K562 (cell line): ENCODE data around the gene PRELID1. TPM values are rescaled to one million over a fixed set of nuclear protein-coding genes. Genes with fewer than 3 reads are reported as not detected.

Experiments used
- CHD4 ChIP-seq: fragments of 200-600 bp; sonication (generic); IDR thresholded peaks from 3 replicates; pipeline ENCODE4 v1.6.1; 2012; ENCODE audit warnings: low read depth, mild to moderate bottlenecking, mixed read lengths, low read length, inconsistent platforms; ENCODE audit not compliant: insufficient read depth, insufficient replicate concordance, poor library complexity, severe bottlenecking
- FOXM1 ChIP-seq, 2 experiments: fragments of 450-650 bp in 1 of 2; sonication (generic) in 1 of 2; formaldehyde crosslinking in 1 of 2; IDR thresholded peaks; 2 replicates each; pipeline versions ENCODE4 v1.6.1 to v1.9.0; 2017 to 2022; ENCODE audit warnings: low read depth in 2 of 2, mild to moderate bottlenecking in 2 of 2, missing genetic modification reagents in 1 of 2, moderate library complexity in 1 of 2
- GABPA ChIP-seq: fragments of 200-800 bp; sonication (Bioruptor generic); conservative IDR thresholded peaks from 2 replicates; pipeline ENCODE4 v1.6.1; 2016; ENCODE audit warnings: low read depth, missing genetic modification characterization, missing compliant biosample characterization
- HDAC2 ChIP-seq: fragments of 450-650 bp; IDR thresholded peaks from 2 replicates; pipeline ENCODE4 v1.6.1; 2016; ENCODE audit warnings: mild to moderate bottlenecking
- RBM25 ChIP-seq: fragments of 200-400 bp; formaldehyde crosslinking; IDR thresholded peaks from 2 replicates; pipeline ENCODE4 v1.6.1; 2018; ENCODE audit warnings: low read length, low read depth, moderate library complexity; ENCODE audit not compliant: severe bottlenecking
- SIRT6 ChIP-seq: IDR thresholded peaks from one replicate; pipeline ENCODE4 v1.6.1; 2012; ENCODE audit warnings: low read depth, mild to moderate bottlenecking, control low read depth, inconsistent platforms, low read length, moderate library complexity
- SP2 ChIP-seq: IDR thresholded peaks from 2 replicates; pipeline ENCODE4 v1.6.1; 2011; ENCODE audit warnings: mild to moderate bottlenecking, low read depth, low read length, moderate library complexity; ENCODE audit not compliant: poor library complexity, severe bottlenecking; ENCODE audit errors: extremely low read depth
- THRAP3 ChIP-seq: fragments of 450-650 bp; IDR thresholded peaks from 2 replicates; pipeline ENCODE4 v1.6.1; 2016; ENCODE audit warnings: mild to moderate bottlenecking, inconsistent platforms, borderline replicate concordance
- XRCC5 ChIP-seq: fragments of 200-400 bp; formaldehyde crosslinking; IDR thresholded peaks from 2 replicates; pipeline ENCODE4 v1.6.1; 2017; ENCODE audit warnings: low read depth, mild to moderate bottlenecking, low read length
- ZFP30 ChIP-seq: fragments of 250-450 bp; sonication (Bioruptor Pico); IDR thresholded peaks from 2 replicates; pipeline ENCODE4 v1.8.0; 2022; ENCODE audit warnings: moderate library complexity, mild to moderate bottlenecking, inconsistent platforms, borderline replicate concordance
- ZKSCAN8 ChIP-seq: fragments of 200-800 bp; sonication (Bioruptor generic); IDR thresholded peaks from 2 replicates; pipeline ENCODE4 v1.6.1; 2016; ENCODE audit warnings: missing genetic modification characterization, missing compliant biosample characterization
- ZNF740 ChIP-seq, 3 experiments: fragments of 200-800 bp in 1 of 3; sonication (Bioruptor generic) in 1 of 3; sonication (generic) in 1 of 3; formaldehyde crosslinking in 1 of 3; IDR thresholded peaks; 2 replicates each; pipeline versions ENCODE4 v1.6.1 to v1.8.0; 2016 to 2022; ENCODE audit warnings: mild to moderate bottlenecking in 2 of 3, missing compliant biosample characterization in 2 of 3, missing genetic modification characterization in 2 of 3, missing genetic modification reagents in 1 of 3
- polyA plus RNA-seq, 8 experiments: library from polyadenylated mRNA; depleted of rRNA in 4 of 8; stranded (reverse) in 5 of 8; unstranded in 3 of 8; fragments of >200 nt; fragmentation: Nextera tagmentation in 2 of 8; fragmentation: Illumina TruSeq in 1 of 8; extraction: Ambion mirVana in 2 of 8; extraction: Trizol in 1 of 8; gene quantifications; 2 replicates each; pipeline versions ENCODE4 v1.2.1 to v1.2.3, GENCODE V29; 2011 to 2014; ENCODE audit warnings: inconsistent platforms in 1 of 8, missing spikeins in 1 of 8
- total RNA-seq, 7 experiments: library from RNA; depleted of rRNA in 6 of 7; stranded (reverse); fragments of >200 nt in 6 of 7; fragmentation: Illumina TruSeq in 2 of 7; extraction: Trizol in 2 of 7; gene quantifications; 2 replicates each; pipeline versions ENCODE4 v1.2.1 to v1.2.3, GENCODE V29; 2011 to 2021; ENCODE audit warnings: low replicate concordance in 1 of 7
- TF ChIP-seq, protein P1 (sequence below): sonication (generic); formaldehyde crosslinking; IDR thresholded peaks from 2 replicates; pipeline ENCODE4 v1.8.0; 2023; ENCODE audit warnings: mild to moderate bottlenecking, missing genetic modification reagents
- TF ChIP-seq, protein P2 (sequence below), 2 experiments: fragments of 200-800 bp in 1 of 2; sonication (Bioruptor generic) in 1 of 2; sonication (generic) in 1 of 2; formaldehyde crosslinking in 1 of 2; IDR thresholded peaks in 1 of 2; conservative IDR thresholded peaks in 1 of 2; 2 replicates each; pipeline versions ENCODE4 v1.5.0 to v1.6.1; 2016 to 2020; ENCODE audit warnings: missing compliant biosample characterization in 1 of 2, missing genetic modification characterization in 1 of 2, missing genetic modification reagents in 1 of 2
- TF ChIP-seq, protein P3 (sequence below): sonication (generic); formaldehyde crosslinking; IDR thresholded peaks from 2 replicates; pipeline ENCODE4 v1.8.1; 2023; ENCODE audit warnings: mild to moderate bottlenecking, missing genetic modification reagents

The PRELID1 gene
- total and polyA plus RNA-seq, 9 of the 15 experiments (the other 6 are each of a cell fraction or from before 2014, with no cell fraction given), result 40.1 to 484 (median 340) TPM

DNA sequence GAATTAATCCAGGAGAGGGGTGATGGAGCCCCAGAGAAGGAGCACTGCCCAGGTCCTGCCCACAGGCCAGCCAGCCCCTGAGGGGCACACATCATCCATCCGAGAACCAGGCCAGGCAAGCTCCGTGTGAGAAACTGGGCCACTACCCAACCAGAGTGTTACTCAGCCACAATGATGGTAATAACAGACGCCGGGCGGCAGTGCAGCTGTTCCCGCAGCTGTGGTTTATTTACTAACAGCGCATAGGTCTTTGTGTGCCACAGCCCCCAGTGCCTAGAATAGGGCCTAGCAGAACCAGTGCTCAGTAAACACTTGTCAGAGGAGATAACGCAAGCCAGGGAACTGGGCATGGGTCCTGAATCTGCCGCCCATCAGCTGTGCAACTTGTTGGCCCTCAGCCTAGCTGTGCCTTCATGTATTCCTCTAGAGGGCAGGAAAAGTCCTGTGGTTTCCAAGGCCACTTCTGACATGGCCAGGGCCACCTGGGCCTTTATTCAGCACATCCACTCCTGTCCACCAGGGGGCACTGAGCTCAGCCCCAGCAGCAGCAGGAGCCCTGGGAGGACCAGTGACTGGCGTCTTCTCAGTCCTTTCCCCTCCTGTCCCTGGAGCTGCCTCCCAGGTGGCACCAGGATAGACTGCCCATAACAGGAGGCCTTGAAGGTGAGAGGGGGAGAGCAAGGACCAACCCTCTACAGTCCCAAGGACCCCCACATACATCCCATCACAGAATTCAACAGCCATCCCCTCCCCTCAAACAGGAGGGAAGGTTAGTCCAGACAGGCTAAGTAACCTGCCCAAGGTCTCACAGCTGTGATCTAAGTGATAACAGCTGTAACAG is 6.0 kb downstream of the PRELID1 start (continued):
- TF ChIP-seq, protein P1, sequence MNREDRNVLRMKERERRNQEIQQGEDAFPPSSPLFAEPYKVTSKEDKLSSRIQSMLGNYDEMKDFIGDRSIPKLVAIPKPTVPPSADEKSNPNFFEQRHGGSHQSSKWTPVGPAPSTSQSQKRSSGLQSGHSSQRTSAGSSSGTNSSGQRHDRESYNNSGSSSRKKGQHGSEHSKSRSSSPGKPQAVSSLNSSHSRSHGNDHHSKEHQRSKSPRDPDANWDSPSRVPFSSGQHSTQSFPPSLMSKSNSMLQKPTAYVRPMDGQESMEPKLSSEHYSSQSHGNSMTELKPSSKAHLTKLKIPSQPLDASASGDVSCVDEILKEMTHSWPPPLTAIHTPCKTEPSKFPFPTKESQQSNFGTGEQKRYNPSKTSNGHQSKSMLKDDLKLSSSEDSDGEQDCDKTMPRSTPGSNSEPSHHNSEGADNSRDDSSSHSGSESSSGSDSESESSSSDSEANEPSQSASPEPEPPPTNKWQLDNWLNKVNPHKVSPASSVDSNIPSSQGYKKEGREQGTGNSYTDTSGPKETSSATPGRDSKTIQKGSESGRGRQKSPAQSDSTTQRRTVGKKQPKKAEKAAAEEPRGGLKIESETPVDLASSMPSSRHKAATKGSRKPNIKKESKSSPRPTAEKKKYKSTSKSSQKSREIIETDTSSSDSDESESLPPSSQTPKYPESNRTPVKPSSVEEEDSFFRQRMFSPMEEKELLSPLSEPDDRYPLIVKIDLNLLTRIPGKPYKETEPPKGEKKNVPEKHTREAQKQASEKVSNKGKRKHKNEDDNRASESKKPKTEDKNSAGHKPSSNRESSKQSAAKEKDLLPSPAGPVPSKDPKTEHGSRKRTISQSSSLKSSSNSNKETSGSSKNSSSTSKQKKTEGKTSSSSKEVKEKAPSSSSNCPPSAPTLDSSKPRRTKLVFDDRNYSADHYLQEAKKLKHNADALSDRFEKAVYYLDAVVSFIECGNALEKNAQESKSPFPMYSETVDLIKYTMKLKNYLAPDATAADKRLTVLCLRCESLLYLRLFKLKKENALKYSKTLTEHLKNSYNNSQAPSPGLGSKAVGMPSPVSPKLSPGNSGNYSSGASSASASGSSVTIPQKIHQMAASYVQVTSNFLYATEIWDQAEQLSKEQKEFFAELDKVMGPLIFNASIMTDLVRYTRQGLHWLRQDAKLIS (CRISPR knock-in tag), result no peak
- TF ChIP-seq FOXM1 (IDR thresholded peaks at IDR 0.05; ENCODE audit: low read depth) (no peak), FOXM1 (CRISPR knock-in tag; IDR thresholded peaks at IDR 0.05; ENCODE audit: low read depth) (no peak), RBM25 (no peak), SP2 (no peak), SIRT6 (no peak), ZFP30 (CRISPR knock-in tag) (no peak), CHD4 (no peak), THRAP3 (no peak), GABPA (tag) (no peak), ZKSCAN8 (CRISPR knock-in tag) (no peak), HDAC2 (0 out of 2 replicates have a peak, but pooled peaks have one; percentile 34), XRCC5 (peak; percentile 97), ZNF740 (CRISPR knock-in tag; IDR thresholded peaks at IDR 0.05) (no peak), ZNF740 (tag; IDR thresholded peaks at IDR 0.05) (no peak)
- TF ChIP-seq, protein P2, sequence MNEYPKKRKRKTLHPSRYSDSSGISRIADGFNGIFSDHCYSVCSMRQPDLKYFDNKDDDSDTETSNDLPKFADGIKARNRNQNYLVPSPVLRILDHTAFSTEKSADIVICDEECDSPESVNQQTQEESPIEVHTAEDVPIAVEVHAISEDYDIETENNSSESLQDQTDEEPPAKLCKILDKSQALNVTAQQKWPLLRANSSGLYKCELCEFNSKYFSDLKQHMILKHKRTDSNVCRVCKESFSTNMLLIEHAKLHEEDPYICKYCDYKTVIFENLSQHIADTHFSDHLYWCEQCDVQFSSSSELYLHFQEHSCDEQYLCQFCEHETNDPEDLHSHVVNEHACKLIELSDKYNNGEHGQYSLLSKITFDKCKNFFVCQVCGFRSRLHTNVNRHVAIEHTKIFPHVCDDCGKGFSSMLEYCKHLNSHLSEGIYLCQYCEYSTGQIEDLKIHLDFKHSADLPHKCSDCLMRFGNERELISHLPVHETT (CRISPR knock-in tag; conservative IDR thresholded peaks at IDR 0.05 in 1 of 2, IDR thresholded peaks at IDR 0.05 in 1 of 2), result no peak
- TF ChIP-seq, protein P3, sequence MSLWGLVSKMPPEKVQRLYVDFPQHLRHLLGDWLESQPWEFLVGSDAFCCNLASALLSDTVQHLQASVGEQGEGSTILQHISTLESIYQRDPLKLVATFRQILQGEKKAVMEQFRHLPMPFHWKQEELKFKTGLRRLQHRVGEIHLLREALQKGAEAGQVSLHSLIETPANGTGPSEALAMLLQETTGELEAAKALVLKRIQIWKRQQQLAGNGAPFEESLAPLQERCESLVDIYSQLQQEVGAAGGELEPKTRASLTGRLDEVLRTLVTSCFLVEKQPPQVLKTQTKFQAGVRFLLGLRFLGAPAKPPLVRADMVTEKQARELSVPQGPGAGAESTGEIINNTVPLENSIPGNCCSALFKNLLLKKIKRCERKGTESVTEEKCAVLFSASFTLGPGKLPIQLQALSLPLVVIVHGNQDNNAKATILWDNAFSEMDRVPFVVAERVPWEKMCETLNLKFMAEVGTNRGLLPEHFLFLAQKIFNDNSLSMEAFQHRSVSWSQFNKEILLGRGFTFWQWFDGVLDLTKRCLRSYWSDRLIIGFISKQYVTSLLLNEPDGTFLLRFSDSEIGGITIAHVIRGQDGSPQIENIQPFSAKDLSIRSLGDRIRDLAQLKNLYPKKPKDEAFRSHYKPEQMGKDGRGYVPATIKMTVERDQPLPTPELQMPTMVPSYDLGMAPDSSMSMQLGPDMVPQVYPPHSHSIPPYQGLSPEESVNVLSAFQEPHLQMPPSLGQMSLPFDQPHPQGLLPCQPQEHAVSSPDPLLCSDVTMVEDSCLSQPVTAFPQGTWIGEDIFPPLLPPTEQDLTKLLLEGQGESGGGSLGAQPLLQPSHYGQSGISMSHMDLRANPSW (CRISPR knock-in tag), result no peak
